ENCODE results near the gene BRINP3.

BRINP3 gene

GRCh38 chr1:190252046-190252445 lies 225.6 kb downstream of the BRINP3 start:
- Histone ChIP-seq H3K9me3 (ENCODE audit: low read length) (no peaks in the 10 kb centered on the region), H3K4me1 (ENCODE audit: insufficient read depth, low read length) (no peaks in the 10 kb centered on the region), H3K27me3 (ENCODE audit: control insufficient read depth in 1 of 2, insufficient read depth in 2 of 2, low read length in 2 of 2) (no peaks in the 10 kb centered on the region), H3K27ac (ENCODE audit: low read depth, low read length) (no peak overlapping the region), H3K4me3 (ENCODE audit: low read depth in 1 of 2, low read length in 2 of 2) (no peak overlapping the region), H3K36me3 (ENCODE audit: insufficient read depth, low read length) (no peaks in the 10 kb centered on the region), H3K9ac (ENCODE audit: low read length) (no peak overlapping the region)

- Histone ChIP-seq H3K9me3 (ENCODE audit: low read length) (no peaks in the 10 kb centered on the region), H3K27ac (ENCODE audit: low read depth, low read length) (no peak overlapping the region), H3K27me3 (ENCODE audit: control insufficient read depth in 1 of 2, insufficient read depth in 2 of 2, low read length in 2 of 2) (no peaks in the 10 kb centered on the region), H3K4me3 (ENCODE audit: low read depth in 1 of 2, low read length in 2 of 2) (no peak overlapping the region), H3K4me1 (ENCODE audit: insufficient read depth, low read length) (no peaks in the 10 kb centered on the region), H3K36me3 (ENCODE audit: insufficient read depth, low read length) (no peaks in the 10 kb centered on the region), H3K9ac (ENCODE audit: low read length) (no peak overlapping the region)
Measured at GRCh38 chr1:190250368-190250767, 227.3 kb downstream of the BRINP3 start.

GRCh38 chr1:190244406-190244805 lies 233.3 kb downstream of the BRINP3 start:
- no peaks in the 10 kb centered on the region for H3K27me3 ChIP-seq (ENCODE audit: control insufficient read depth in 1 of 2, insufficient read depth in 2 of 2, low read length in 2 of 2)
- H3K27ac ChIP-seq (ENCODE audit: low read depth, low read length) = no peak overlapping the region
- H3K36me3 ChIP-seq (ENCODE audit: insufficient read depth, low read length) = no peaks in the 10 kb centered on the region
- no peak overlapping the region for H3K4me3 ChIP-seq (ENCODE audit: low read depth in 1 of 2, low read length in 2 of 2)
- no peak overlapping the region for H3K9ac ChIP-seq (ENCODE audit: low read length)
- H3K4me1 ChIP-seq (ENCODE audit: insufficient read depth, low read length) = no peaks in the 10 kb centered on the region
- no peaks in the 10 kb centered on the region for H3K9me3 ChIP-seq (ENCODE audit: low read length)

DNA sequence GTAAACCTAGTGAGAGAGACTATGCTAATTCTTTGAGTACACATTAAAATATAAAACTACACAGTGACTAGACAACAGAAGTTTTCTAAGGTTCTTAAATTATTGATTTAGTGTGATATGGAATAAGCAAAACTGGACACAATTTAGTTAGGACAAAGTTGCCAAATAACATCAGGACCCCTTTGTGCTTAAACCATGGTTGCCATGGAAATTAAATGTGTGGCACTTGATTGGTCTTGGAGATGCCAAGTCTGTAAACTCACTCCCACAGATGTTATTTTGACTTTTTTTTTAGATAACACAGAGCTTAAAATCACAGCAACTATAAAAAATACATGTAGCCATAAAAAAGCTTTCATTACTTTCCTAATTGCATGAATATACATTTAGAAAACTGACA lies 234.6 kb downstream of the BRINP3 start:
- Histone ChIP-seq H3K9ac (ENCODE audit: low read length) (no peak overlapping the region), H3K4me1 (ENCODE audit: insufficient read depth, low read length) (no peaks in the 10 kb centered on the region), H3K36me3 (ENCODE audit: insufficient read depth, low read length) (no peaks in the 10 kb centered on the region), H3K27ac (ENCODE audit: low read depth, low read length) (no peak overlapping the region), H3K4me3 (ENCODE audit: low read depth in 1 of 2, low read length in 2 of 2) (no peak overlapping the region), H3K27me3 (ENCODE audit: control insufficient read depth in 1 of 2, insufficient read depth in 2 of 2, low read length in 2 of 2) (no peaks in the 10 kb centered on the region), H3K9me3 (ENCODE audit: low read length) (no peaks in the 10 kb centered on the region)

DNA sequence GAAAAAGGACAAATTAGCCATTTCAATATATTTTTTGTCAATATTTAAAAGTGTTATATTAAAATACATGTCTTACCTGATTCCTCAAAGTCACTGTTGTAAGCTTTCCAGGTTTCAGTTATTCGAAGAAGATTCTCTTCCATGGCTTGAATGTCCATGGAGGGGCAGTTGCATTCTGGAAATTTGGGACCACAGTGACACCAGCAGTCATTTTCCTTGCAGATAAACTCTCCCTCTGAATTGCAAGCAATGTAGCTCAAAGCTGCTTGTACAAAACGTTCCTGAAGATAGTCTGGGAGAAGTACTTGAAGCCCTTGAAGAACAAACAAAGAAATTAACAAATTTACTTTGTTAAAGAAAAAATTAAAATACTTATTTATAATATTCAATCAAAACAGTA lies 251.7 kb downstream of the BRINP3 start:
- H3K4me1 ChIP-seq (ENCODE audit: insufficient read depth, low read length) = no peaks in the 10 kb centered on the region
- H3K9me3 ChIP-seq (ENCODE audit: low read length) = no peaks in the 10 kb centered on the region

GRCh38 chr1:190212450-190212849 lies 265.2 kb downstream of the BRINP3 start:
- H3K36me3 ChIP-seq (ENCODE audit: insufficient read depth, low read length) = no peaks in the 10 kb centered on the region
- H3K4me1 ChIP-seq (ENCODE audit: insufficient read depth, low read length) = no peaks in the 10 kb centered on the region
- H3K9ac ChIP-seq (ENCODE audit: low read length) = no peak overlapping the region
- H3K9me3 ChIP-seq (ENCODE audit: low read length) = no peaks in the 10 kb centered on the region
- no peak overlapping the region for H3K27ac ChIP-seq (ENCODE audit: low read depth, low read length)
- H3K4me3 ChIP-seq (ENCODE audit: low read depth in 1 of 2, low read length in 2 of 2) = no peak overlapping the region
- H3K27me3 ChIP-seq (ENCODE audit: control insufficient read depth in 1 of 2, insufficient read depth in 2 of 2, low read length in 2 of 2) = no peaks in the 10 kb centered on the region

More for the DNA sequence above, 251.7 kb downstream of the BRINP3 start:
- Histone ChIP-seq H3K27me3 (ENCODE audit: control insufficient read depth in 1 of 2, insufficient read depth in 2 of 2, low read length in 2 of 2) (no peaks in the 10 kb centered on the region), H3K36me3 (ENCODE audit: insufficient read depth, low read length) (no peaks in the 10 kb centered on the region), H3K9ac (ENCODE audit: low read length) (no peak overlapping the region), H3K4me3 (ENCODE audit: low read depth in 1 of 2, low read length in 2 of 2) (no peak overlapping the region), H3K27ac (ENCODE audit: low read depth, low read length) (no peak overlapping the region)

GRCh38 chr1:190207733-190208132 lies 269.9 kb downstream of the BRINP3 start:
- H3K27me3 ChIP-seq (ENCODE audit: control insufficient read depth in 1 of 2, insufficient read depth in 2 of 2, low read length in 2 of 2) = no peaks in the 10 kb centered on the region
- H3K4me3 ChIP-seq (ENCODE audit: low read depth in 1 of 2, low read length in 2 of 2) = no peak overlapping the region
- no peaks in the 10 kb centered on the region for H3K4me1 ChIP-seq (ENCODE audit: insufficient read depth, low read length)
- no peak overlapping the region for H3K27ac ChIP-seq (ENCODE audit: low read depth, low read length)
- no peaks in the 10 kb centered on the region for H3K36me3 ChIP-seq (ENCODE audit: insufficient read depth, low read length)
- no peaks in the 10 kb centered on the region for H3K9me3 ChIP-seq (ENCODE audit: low read length)
- no peak overlapping the region for H3K9ac ChIP-seq (ENCODE audit: low read length)

DNA sequence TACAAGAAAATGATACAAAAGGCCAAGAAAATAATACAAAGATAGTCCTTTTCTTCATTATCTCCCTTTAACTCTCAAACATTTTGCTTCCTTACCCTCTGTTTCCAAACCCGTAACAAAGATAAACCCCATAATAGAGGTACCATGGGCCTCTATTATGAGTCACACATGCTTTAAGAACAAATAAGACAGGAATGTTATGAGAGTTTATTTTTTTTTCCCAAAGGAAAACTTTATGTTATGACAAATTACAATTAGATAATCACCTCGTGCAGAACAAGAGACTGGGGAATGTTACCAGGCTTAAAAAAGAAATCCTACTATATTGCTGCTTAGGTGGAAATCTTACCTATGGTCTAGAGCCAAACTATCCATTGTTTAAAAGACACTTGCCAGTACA lies 272.0 kb downstream of the BRINP3 start:
- Histone ChIP-seq H3K27me3 (ENCODE audit: control insufficient read depth in 1 of 2, insufficient read depth in 2 of 2, low read length in 2 of 2) (no peaks in the 10 kb centered on the region), H3K36me3 (ENCODE audit: insufficient read depth, low read length) (no peaks in the 10 kb centered on the region), H3K4me3 (ENCODE audit: low read depth in 1 of 2, low read length in 2 of 2) (no peak overlapping the region), H3K9me3 (ENCODE audit: low read length) (no peaks in the 10 kb centered on the region), H3K4me1 (ENCODE audit: insufficient read depth, low read length) (no peaks in the 10 kb centered on the region), H3K9ac (ENCODE audit: low read length) (no peak overlapping the region), H3K27ac (ENCODE audit: low read depth, low read length) (no peak overlapping the region)

GRCh38 chr1:190196020-190196419 lies 281.6 kb downstream of the BRINP3 start:
- Histone ChIP-seq H3K9ac (ENCODE audit: low read length) (no peak overlapping the region), H3K9me3 (ENCODE audit: low read length) (no peaks in the 10 kb centered on the region), H3K27me3 (ENCODE audit: control insufficient read depth in 1 of 2, insufficient read depth in 2 of 2, low read length in 2 of 2) (no peaks in the 10 kb centered on the region), H3K36me3 (ENCODE audit: insufficient read depth, low read length) (no peaks in the 10 kb centered on the region), H3K4me1 (ENCODE audit: insufficient read depth, low read length) (peaks cover 5% of the 10 kb centered on the region), H3K4me3 (ENCODE audit: low read depth in 1 of 2, low read length in 2 of 2) (no peak overlapping the region), H3K27ac (ENCODE audit: low read depth, low read length) (no peak overlapping the region)

DNA sequence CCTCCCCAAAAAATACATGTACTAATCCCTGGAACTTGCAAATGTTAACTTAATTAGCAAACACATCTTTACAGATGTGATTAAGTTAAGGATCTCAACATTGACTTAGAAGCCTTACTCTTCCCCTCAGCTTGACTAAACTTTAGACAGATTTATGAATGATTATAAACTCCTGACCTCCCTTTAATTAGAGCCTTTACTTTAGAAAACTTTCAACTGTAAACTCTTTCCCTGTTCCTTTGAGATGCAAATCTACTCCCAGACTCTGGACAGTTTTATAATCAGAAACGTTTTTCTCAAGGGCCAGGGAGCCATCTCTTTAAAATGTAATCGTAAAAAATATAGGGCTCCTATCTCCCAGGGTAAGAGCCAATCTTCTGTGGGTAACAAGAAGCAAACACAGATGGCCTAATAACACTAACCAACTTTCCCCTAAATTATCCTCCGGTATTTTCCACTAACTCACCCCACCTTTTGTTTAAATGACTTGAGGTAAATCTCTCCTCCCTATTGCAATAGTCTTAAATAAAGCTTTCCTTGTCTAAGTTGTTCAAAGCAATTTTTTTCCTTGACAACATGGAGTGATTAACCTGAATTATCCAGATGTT lies 284.1 kb downstream of the BRINP3 start:
- Histone ChIP-seq H3K4me3 (ENCODE audit: low read depth in 1 of 2, low read length in 2 of 2) (no peak overlapping the region), H3K36me3 (ENCODE audit: insufficient read depth, low read length) (no peaks in the 10 kb centered on the region), H3K27ac (ENCODE audit: low read depth, low read length) (no peak overlapping the region), H3K27me3 (ENCODE audit: control insufficient read depth in 1 of 2, insufficient read depth in 2 of 2, low read length in 2 of 2) (no peaks in the 10 kb centered on the region), H3K9ac (ENCODE audit: low read length) (no peak overlapping the region), H3K9me3 (ENCODE audit: low read length) (no peaks in the 10 kb centered on the region), H3K4me1 (ENCODE audit: insufficient read depth, low read length) (peaks cover 5% of the 10 kb centered on the region)

GRCh38 chr1:190192627-190193026 lies 285.0 kb downstream of the BRINP3 start:
- Histone ChIP-seq H3K9me3 (ENCODE audit: low read length) (no peaks in the 10 kb centered on the region), H3K4me1 (ENCODE audit: insufficient read depth, low read length) (peaks cover 5% of the 10 kb centered on the region), H3K4me3 (ENCODE audit: low read depth in 1 of 2, low read length in 2 of 2) (no peak overlapping the region), H3K27ac (ENCODE audit: low read depth, low read length) (no peak overlapping the region), H3K36me3 (ENCODE audit: insufficient read depth, low read length) (no peaks in the 10 kb centered on the region), H3K27me3 (ENCODE audit: control insufficient read depth in 1 of 2, insufficient read depth in 2 of 2, low read length in 2 of 2) (no peaks in the 10 kb centered on the region), H3K9ac (ENCODE audit: low read length) (no peak overlapping the region)

GRCh38 chr1:190183588-190183987 lies 294.1 kb downstream of the BRINP3 start:
- Histone ChIP-seq H3K27me3 (ENCODE audit: control insufficient read depth in 1 of 2, insufficient read depth in 2 of 2, low read length in 2 of 2) (no peaks in the 10 kb centered on the region), H3K9ac (ENCODE audit: low read length) (no peak overlapping the region), H3K9me3 (ENCODE audit: low read length) (no peaks in the 10 kb centered on the region), H3K27ac (ENCODE audit: low read depth, low read length) (no peak overlapping the region), H3K4me1 (ENCODE audit: insufficient read depth, low read length) (no peaks in the 10 kb centered on the region), H3K36me3 (ENCODE audit: insufficient read depth, low read length) (no peaks in the 10 kb centered on the region), H3K4me3 (ENCODE audit: low read depth in 1 of 2, low read length in 2 of 2) (no peak overlapping the region)

Measured in muscle layer of colon (tissue), 2 donors.